Panc1 (cell line): ENCODE measurements around the gene AP1S1.

Experiments
- CTCF ChIP-seq: fragments of 450-650 bp; IDR thresholded peaks from 2 replicates; pipeline ENCODE4 v1.5.1; 2017; ENCODE audit warnings: mild to moderate bottlenecking
- REST ChIP-seq, 2 experiments: IDR thresholded peaks; 2 replicates each; pipeline ENCODE4 v1.6.1; 2011 to 2012; ENCODE audit warnings: low read depth in 2 of 2, control low read depth in 1 of 2, low read length in 1 of 2, mild to moderate bottlenecking in 1 of 2, moderate library complexity in 1 of 2; ENCODE audit not compliant: insufficient read depth in 1 of 2
- SIN3A ChIP-seq: IDR thresholded peaks from 2 replicates; pipeline ENCODE4 v1.6.1; 2012; ENCODE audit warnings: low read depth, mild to moderate bottlenecking, low read length, moderate library complexity, borderline replicate concordance; ENCODE audit not compliant: insufficient read depth
- TCF7L2 ChIP-seq: IDR thresholded peaks from 2 replicates; pipeline ENCODE4 v1.6.1; 2011; ENCODE audit warnings: mild to moderate bottlenecking, low read depth, low read length, inconsistent platforms

DNA sequence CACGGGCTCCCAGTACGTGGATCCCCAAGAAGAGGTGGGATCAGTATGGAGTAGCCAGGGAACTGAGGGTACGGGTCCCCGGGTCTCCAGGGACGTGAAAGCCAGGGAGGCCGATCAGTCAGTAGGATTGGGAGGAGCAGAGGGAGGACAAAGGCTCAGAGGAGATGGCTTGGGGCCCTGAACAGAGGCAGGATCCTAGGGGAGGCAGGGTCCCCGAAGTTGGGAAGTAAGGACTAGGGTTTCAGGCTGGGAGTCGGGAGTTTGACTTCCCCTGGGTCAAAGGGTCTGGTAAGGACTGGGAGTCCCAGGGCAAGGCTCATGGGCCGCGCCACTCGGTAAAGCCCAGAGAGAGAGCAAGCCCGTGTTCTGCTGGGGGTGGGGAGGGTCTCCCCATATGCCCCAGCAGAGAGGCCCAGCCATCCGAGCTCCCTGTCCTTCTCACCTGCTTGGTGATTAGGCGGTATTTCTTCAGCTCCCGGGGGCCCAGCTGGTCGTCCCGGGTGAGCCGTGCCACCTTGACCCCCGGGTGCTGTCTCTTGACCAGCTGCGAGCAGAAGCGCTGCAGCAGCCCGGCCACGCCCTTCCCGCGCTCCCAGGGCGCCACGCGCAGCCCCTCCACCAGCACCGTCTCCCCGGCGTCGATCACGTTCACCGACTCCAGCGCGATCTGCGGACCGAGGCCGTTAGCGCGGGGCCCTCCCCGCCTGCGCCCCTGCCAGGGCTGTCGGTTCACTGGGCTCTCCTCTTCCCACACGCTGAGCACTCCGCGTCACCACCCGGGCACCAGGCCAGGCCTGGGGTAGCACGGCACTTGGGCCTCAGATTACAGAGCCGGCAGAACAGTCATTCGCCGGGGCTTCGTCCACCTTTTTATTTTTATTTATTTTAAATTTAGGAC, 18.8 kb downstream of the AP1S1 start:
- no peak for TF ChIP-seq CTCF
- no peak for TF ChIP-seq REST (IDR thresholded peaks at IDR 0.05; ENCODE audit: insufficient read depth in 1 of 2, low read depth in 2 of 2, low read length in 1 of 2)
- TF ChIP-seq TCF7L2: no peak
- no peak for TF ChIP-seq SIN3A
